ENCODE measurements around the gene IGSF3. TPM values are rescaled to one million over a fixed set of nuclear protein-coding genes. Genes with fewer than 3 reads are reported as not detected.
"Not testable (repeated sequence)": the region's sequence is repeated elsewhere in the genome, so short reads cannot be mapped to it uniquely, and the experiment has no call there.

The IGSF3 gene
- total and polyA plus RNA-seq, 3 donors from 2014 or later = 12.6 to 27.2 (median 15.4) TPM

- Histone ChIP-seq H3K4me3 (no peak overlapping the region), H3K27ac (no peak overlapping the region)
- DNase-seq = no peak
These were observed 98.7 kb downstream of the IGSF3 start for GRCh38 chr1:116568662-116569380.

GRCh38 chr1:116567790-116568661 is 99.5 kb downstream of the IGSF3 start:
- peaks cover 5% of the 10 kb centered on the region for H3K4me1 ChIP-seq
- H3K27me3 ChIP-seq = no peaks in the 10 kb centered on the region
- no peak overlapping the region for H3K27ac ChIP-seq
- TF ChIP-seq POLR2A (IDR thresholded peaks at IDR 0.05) (no peak), CTCF (IDR thresholded peaks at IDR 0.05) (no peak)
- no peaks in the 10 kb centered on the region for H3K9me3 ChIP-seq
- H3K4me3 ChIP-seq = no peak overlapping the region
- 73 to 74% methylated on average over 4 of the region's 4 CpGs for WGBS, 2 donors
- no peaks in the 10 kb centered on the region for H3K36me3 ChIP-seq (ENCODE audit: low read depth, missing control alignments)
- intact Hi-C loops (cut with DNase I; ENCODE audit: low total_unique reads) = no loop called here
- no peak for DNase-seq

More at GRCh38 chr1:116568662-116569380, 98.7 kb downstream of the IGSF3 start:
- intact Hi-C loops (cut with DNase I; ENCODE audit: low total_unique reads) = no loop called here
- Histone ChIP-seq H3K27me3 (no peaks in the 10 kb centered on the region), H3K36me3 (ENCODE audit: low read depth, missing control alignments) (no peaks in the 10 kb centered on the region), H3K9me3 (no peaks in the 10 kb centered on the region), H3K4me1 (peaks cover 7% of the 10 kb centered on the region)
- 52 to 93% methylated on average over 2 of the region's 2 CpGs for WGBS, 2 donors
- TF ChIP-seq POLR2A (IDR thresholded peaks at IDR 0.05) = no peak
- TF ChIP-seq CTCF (IDR thresholded peaks at IDR 0.05) = no peak

GRCh38 chr1:116565222-116565621 is 102.3 kb downstream of the IGSF3 start:
- no peak overlapping the region for H3K4me3 ChIP-seq
- no peaks in the 10 kb centered on the region for H3K36me3 ChIP-seq (ENCODE audit: low read depth, missing control alignments)
- no peak for DNase-seq
- no peaks in the 10 kb centered on the region for H3K27me3 ChIP-seq
- intact Hi-C loops (cut with DNase I; ENCODE audit: low total_unique reads) = no loop called here
- WGBS, 2 donors = 59 to 88% methylated on average over 1 of the region's 1 CpG
- H3K9me3 ChIP-seq = no peaks in the 10 kb centered on the region
- H3K27ac ChIP-seq = no peak overlapping the region
- no peak for TF ChIP-seq POLR2A (IDR thresholded peaks at IDR 0.05)
- no peak for TF ChIP-seq CTCF (IDR thresholded peaks at IDR 0.05)
- no peaks in the 10 kb centered on the region for H3K4me1 ChIP-seq

- 100% methylated on average over 1 of the region's 1 CpG for WGBS, 2 donors
- H3K4me1 ChIP-seq = no peaks in the 10 kb centered on the region
- intact Hi-C loops (cut with DNase I; ENCODE audit: low total_unique reads) = no loop called here
- H3K4me3 ChIP-seq = no peak overlapping the region
- DNase-seq = no peak
- no peaks in the 10 kb centered on the region for H3K27me3 ChIP-seq
- TF ChIP-seq CTCF (IDR thresholded peaks at IDR 0.05) (no peak), POLR2A (IDR thresholded peaks at IDR 0.05) (no peak)
- H3K9me3 ChIP-seq = no peaks in the 10 kb centered on the region
- no peak overlapping the region for H3K27ac ChIP-seq
- H3K36me3 ChIP-seq (ENCODE audit: low read depth, missing control alignments) = no peaks in the 10 kb centered on the region
These were observed 103.1 kb downstream of the IGSF3 start for GRCh38 chr1:116564426-116564825.

GRCh38 chr1:116562465-116562864 is 105.1 kb downstream of the IGSF3 start:
- H3K4me3 ChIP-seq; H3K27ac ChIP-seq; H3K36me3 ChIP-seq (ENCODE audit: low read depth, missing control alignments); intact Hi-C loops (cut with DNase I; ENCODE audit: low total_unique reads); H3K9me3 ChIP-seq; H3K4me1 ChIP-seq; H3K27me3 ChIP-seq; DNase-seq: not testable (repeated sequence)
- WGBS, 2 donors = 93 to 97% methylated on average over 4 of the region's 4 CpGs

Measured in testis (tissue), 3 donors.